Right lobe of liver (tissue), 6 donors: ENCODE results near the gene PLCE1. TPM values are rescaled to one million over a fixed set of nuclear protein-coding genes. Genes with fewer than 3 reads are reported as not detected.

Source experiments
- ATAC-seq, 4 donors: fragments of 200-7000 bp; cut with Tn5 transposase; one replicate each; pipeline ENCODE4 v1.9.1; 2020; ENCODE audit warnings: mild to moderate bottlenecking in 4 of 4, moderate library complexity in 4 of 4
- DNase-seq, 3 donors: peaks; one replicate each; pipeline ENCODE4 v3.0.0-alpha.2; 2020
- H3K27ac ChIP-seq, 3 donors: fragments of 200-600 bp; one replicate each; pipeline ENCODE4 v1.8.0; 2022
- H3K27me3 ChIP-seq, 2 donors: fragments of 200-600 bp; one replicate each; pipeline ENCODE4 v1.8.0; 2022
- H3K36me3 ChIP-seq, 4 donors: fragments of 200-600 bp; sonication (generic) in 1 of 4; one replicate each; pipeline versions ENCODE4 v1.5.1 to v1.8.0; 2017 to 2022; ENCODE audit warnings: control low read depth in 1 of 4
- H3K4me1 ChIP-seq, 4 donors: fragments of 200-600 bp; sonication (generic) in 1 of 4; one replicate each; pipeline versions ENCODE4 v1.5.1 to v1.8.0; 2017 to 2022; ENCODE audit warnings: control low read depth in 1 of 4
- H3K4me3 ChIP-seq, 3 donors: fragments of 200-600 bp; one replicate each; pipeline ENCODE4 v1.8.0; 2022
- H3K9me3 ChIP-seq, 4 donors: fragments of 200-600 bp; sonication (generic) in 1 of 4; one replicate each; pipeline versions ENCODE4 v1.5.1 to v1.8.0; 2017 to 2022; ENCODE audit warnings: control low read depth in 1 of 4
- CTCF ChIP-seq, 4 donors: fragments of 200-600 bp in 3 of 4; fragments of 450-650 bp in 1 of 4; IDR thresholded peaks; one replicate each; pipeline versions ENCODE4 v1.5.1 to v1.8.0; 2016 to 2022; ENCODE audit warnings: antibody characterized with exemption in 4 of 4, mild to moderate bottlenecking in 2 of 4
- POLR2A ChIP-seq: fragments of 450-650 bp; IDR thresholded peaks from one replicate; pipeline ENCODE4 v1.6.1; 2017; ENCODE audit warnings: antibody characterized with exemption, mild to moderate bottlenecking
- WGBS: methylation state at CpG from one replicate; pipeline ENCODE4 v1.1.6; 2018; ENCODE audit warnings: low coverage, low lambda C conversion rate; ENCODE audit not compliant: insufficient coverage; ENCODE audit errors: missing lambda C conversion rate; 5-methylcytosine and 5-hydroxymethylcytosine counted together
- intact Hi-C, 2 donors: fragments of 100-400 bp; cut with DNase I; formaldehyde crosslinking; loops; one replicate each; pipeline versions ENCODE4 v1.11.2 to v1.14.1; 2022
- total RNA-seq, 6 experiments: library from RNA; depleted of rRNA in 2 of 6; stranded (reverse); fragments of >200 nt in 2 of 6; fragmentation: NEBNext Ultra II Directional in 3 of 6; extraction: Animal tissue kit (Norgen Biotek cat#: 25700) in 3 of 6; gene quantifications; one replicate each; pipeline versions ENCODE4 v1.1.0 to v1.2.4, GENCODE V29; 2016 to 2023
- donor health status: DM: no; HTN: yes; CAD: no.
- donor health status: DM: no; HTN: no; CAD: no.
- donor health status: DM: no; HTN: no; CAD: no.
- donor health status: DM: no; HTN: yes; CAD: no.
- donor health status: DM: no; HTN: yes; CAD: no.

The PLCE1 gene
- total RNA-seq, 6 experiments from 2014 or later: 0.24 to 0.95 (median 0.55) TPM

GRCh38 chr10:93991596-93992284 is 2.0 kb upstream of the PLCE1 start:
- TF ChIP-seq CTCF (IDR thresholded peaks at IDR 0.05) (no peak), POLR2A (no peak)
- ATAC-seq (peak; percentile 20 to 75 (median 32)), DNase-seq (peak in 1 of 3 donors; percentile 50)
- 18% methylated on average over 8 of the region's 8 CpGs for WGBS
- Histone ChIP-seq H3K9me3 (no peaks in the 10 kb centered on the region), H3K27me3 (no peaks in the 10 kb centered on the region), H3K4me3 (no peak overlapping the region), H3K36me3 (no peaks in the 10 kb centered on the region), H3K27ac (no peak overlapping the region), H3K4me1 (no peaks in the 10 kb centered on the region)
- intact Hi-C loops: no loop called here

- intact Hi-C loops: no loop called here
- TF ChIP-seq POLR2A: no peak
- TF ChIP-seq CTCF (IDR thresholded peaks at IDR 0.05): no peak
- Histone ChIP-seq H3K27me3 (no peaks in the 10 kb centered on the region), H3K4me3 (no peak overlapping the region), H3K27ac (no peak overlapping the region), H3K36me3 (no peaks in the 10 kb centered on the region), H3K9me3 (no peaks in the 10 kb centered on the region), H3K4me1 (no peaks in the 10 kb centered on the region)
- DNase-seq (no peak), ATAC-seq (no peak)
- 60% methylated on average over 2 of the region's 2 CpGs for WGBS
Observed at GRCh38 chr10:93992400-93993030, 1.2 kb upstream of the PLCE1 start.

- intact Hi-C loops: no loop called here
- ATAC-seq: no peak
- Histone ChIP-seq H3K36me3 (no peaks in the 10 kb centered on the region), H3K4me3 (peak overlapping the region; percentile 39 to 59 (median 41)), H3K4me1 (no peaks in the 10 kb centered on the region), H3K27ac (no peak overlapping the region), H3K9me3 (no peaks in the 10 kb centered on the region), H3K27me3 (no peaks in the 10 kb centered on the region)
- TF ChIP-seq CTCF (IDR thresholded peaks at IDR 0.05) (no peak), POLR2A (no peak)
- DNase-seq: no peak
- WGBS: 5% methylated on average over 11 of the region's 25 CpGs
Observed at GRCh38 chr10:93993414-93993781, 333 bp upstream of the PLCE1 start.

DNA sequence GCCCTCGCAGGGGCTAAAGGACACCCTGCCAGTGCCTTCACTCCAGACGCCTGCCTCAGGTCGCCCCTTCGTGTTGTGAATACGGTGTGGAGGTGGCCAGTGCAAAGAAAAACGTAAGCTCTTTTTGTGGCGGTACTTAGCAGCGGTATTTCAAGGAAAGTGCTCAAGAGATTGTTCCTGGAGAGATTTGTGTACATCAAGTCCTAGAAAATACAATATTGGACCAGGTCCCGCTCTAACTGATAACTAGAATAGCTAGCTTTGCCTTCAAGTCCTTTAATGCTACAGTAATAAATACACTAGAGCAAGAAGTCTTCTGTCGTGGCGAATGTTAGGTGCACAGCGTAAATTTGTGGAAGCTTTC is 689 bp downstream of the PLCE1 start:
- no peak overlapping the region for H3K27ac ChIP-seq
- TF ChIP-seq CTCF (IDR thresholded peaks at IDR 0.05): no peak
- WGBS: 57% methylated on average over 4 of the region's 12 CpGs
- no peaks in the 10 kb centered on the region for H3K4me1 ChIP-seq
- no peaks in the 10 kb centered on the region for H3K27me3 ChIP-seq
- DNase-seq (no peak), ATAC-seq (no peak)
- peak overlapping the region; percentile 39 to 59 (median 41) for H3K4me3 ChIP-seq
- no peaks in the 10 kb centered on the region for H3K9me3 ChIP-seq
- intact Hi-C loops: no loop called here
- no peaks in the 10 kb centered on the region for H3K36me3 ChIP-seq
